ENCODE data around the gene NAT14. TPM values are rescaled to one million over a fixed set of nuclear protein-coding genes. Genes with fewer than 3 reads are reported as not detected.
"Not testable (repeated sequence)": the region's sequence is repeated elsewhere in the genome, so short reads cannot be mapped to it uniquely, and the experiment has no call there.

NAT14 gene
- total RNA-seq, 1 experiment from 2014 or later: 17.5 TPM

GRCh38 chr19:55529636-55530234 is 44.7 kb downstream of the NAT14 start:
- no peaks in the 10 kb centered on the region for H3K9me2 ChIP-seq (replicated peaks; ENCODE audit: low read length)
- no TSS peak for BruUV-seq (replicated peaks)
- no peaks in the 10 kb centered on the region for H3K36me3 ChIP-seq (ENCODE audit: low read depth, low read length)
- no peak for ATAC-seq
- no peaks in the 10 kb centered on the region for H4K20me1 ChIP-seq (ENCODE audit: low read length)
- ChIA-PET POLR2A (ENCODE audit: unreplicated experiment) (no interaction called here), CTCF (no interaction called here)
- H3K79me2 ChIP-seq (ENCODE audit: low read length): no peaks in the 10 kb centered on the region
- no peak for DNase-seq
- H3K27ac ChIP-seq (ENCODE audit: low read length): no peak overlapping the region
- H3K4me3 ChIP-seq (ENCODE audit: low read length): no peak overlapping the region
- peaks cover 12% of the 10 kb centered on the region; the same call in 1 of the 2 replicates for H3K4me1 ChIP-seq (ENCODE audit: insufficient read depth, low read length)
- H3F3A ChIP-seq (ENCODE audit: low read length, unreplicated experiment): no peaks in the 10 kb centered on the region
- H3K27me3 ChIP-seq (ENCODE audit: low read length): no peaks in the 10 kb centered on the region
- H3K9ac ChIP-seq (ENCODE audit: low read length): no peak overlapping the region
- H2AFZ ChIP-seq (ENCODE audit: low read length): no peak overlapping the region
- TF ChIP-seq EZH2phosphoT487 (IDR thresholded peaks at IDR 0.05; ENCODE audit: borderline replicate concordance, low read length) (no peak), EZH2 (IDR thresholded peaks at IDR 0.05; ENCODE audit: low read length, unreplicated experiment) (no peak), CTCF (conservative IDR thresholded peaks at IDR 0.05; ENCODE audit: low read depth, low read length) (no peak)
- no peaks in the 10 kb centered on the region for H3K9me3 ChIP-seq (ENCODE audit: low read length)
- intact Hi-C loops (cut with micrococcal nuclease): no loop called here
- H3K4me2 ChIP-seq (ENCODE audit: low read length): no peak overlapping the region

DNA sequence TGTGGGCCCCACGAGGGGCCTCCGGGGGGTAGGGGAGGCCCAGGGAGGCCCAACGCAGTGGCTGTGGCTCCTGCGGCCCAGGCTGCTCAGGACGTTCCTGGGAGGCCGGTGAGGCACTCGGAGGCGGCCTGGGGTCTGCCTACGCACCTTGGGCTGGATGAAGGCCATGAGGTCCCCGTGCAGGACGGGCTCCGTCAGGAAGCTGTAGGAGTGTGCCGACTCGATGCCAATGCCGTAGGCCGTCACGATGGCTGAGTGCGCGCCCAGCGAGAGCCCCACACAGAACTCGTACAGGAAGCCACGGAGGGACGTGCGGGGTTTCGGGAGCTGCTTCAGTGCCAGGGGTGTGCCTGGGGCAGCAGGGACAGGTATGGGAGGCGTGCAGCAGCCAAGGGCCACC is 46.0 kb downstream of the NAT14 start:
- POLR2A ChIA-PET (ENCODE audit: unreplicated experiment): no interaction called here
- DNase-seq (no peak), ATAC-seq (no peak)
- H3K4me2 ChIP-seq (ENCODE audit: low read length): no peak overlapping the region
- H3K36me3 ChIP-seq (ENCODE audit: low read depth, low read length): no peaks in the 10 kb centered on the region
- H3F3A ChIP-seq (ENCODE audit: low read length, unreplicated experiment): no peaks in the 10 kb centered on the region
- intact Hi-C loops (cut with micrococcal nuclease): no loop called here
- no peak overlapping the region for H3K27ac ChIP-seq (ENCODE audit: low read length)
- no peak overlapping the region for H3K9ac ChIP-seq (ENCODE audit: low read length)
- H3K4me3 ChIP-seq (ENCODE audit: low read length): no peak overlapping the region
- H3K4me1 ChIP-seq (ENCODE audit: insufficient read depth, low read length): peaks cover 8% of the 10 kb centered on the region; the same call in 1 of the 2 replicates
- H3K9me2 ChIP-seq (replicated peaks; ENCODE audit: low read length): no peaks in the 10 kb centered on the region
- H3K79me2 ChIP-seq (ENCODE audit: low read length): no peaks in the 10 kb centered on the region
- H3K27me3 ChIP-seq (ENCODE audit: low read length): no peaks in the 10 kb centered on the region
- TF ChIP-seq EZH2 (IDR thresholded peaks at IDR 0.05; ENCODE audit: low read length, unreplicated experiment) (no peak), CTCF (conservative IDR thresholded peaks at IDR 0.05; ENCODE audit: low read depth, low read length) (no peak), EZH2phosphoT487 (IDR thresholded peaks at IDR 0.05; ENCODE audit: borderline replicate concordance, low read length) (no peak)
- CTCF ChIA-PET: no interaction called here
- no TSS peak for BruUV-seq (replicated peaks)
- H3K9me3 ChIP-seq (ENCODE audit: low read length): no peaks in the 10 kb centered on the region
- H4K20me1 ChIP-seq (ENCODE audit: low read length): no peaks in the 10 kb centered on the region
- H2AFZ ChIP-seq (ENCODE audit: low read length): no peak overlapping the region

DNA sequence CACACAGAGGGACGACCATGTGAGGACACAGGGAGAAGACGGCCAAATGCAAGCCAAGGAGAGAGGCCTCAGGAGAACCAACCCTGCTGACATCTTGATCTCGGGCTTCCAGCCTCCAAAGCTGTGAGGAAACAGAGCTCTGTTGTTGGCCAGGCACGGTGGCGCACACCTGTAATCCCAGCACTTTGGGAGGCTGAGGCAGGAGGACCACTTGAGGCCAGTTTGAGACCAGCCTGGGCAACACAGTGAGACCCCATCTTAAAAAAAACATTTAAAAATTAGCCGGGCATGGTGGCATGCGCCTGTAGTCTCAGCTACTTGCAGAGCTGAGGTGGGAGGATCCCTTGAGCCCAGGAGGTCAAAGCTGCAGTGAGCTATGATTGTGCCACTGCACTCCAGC is 49.3 kb downstream of the NAT14 start:
- H3K27ac ChIP-seq (ENCODE audit: low read length); H4K20me1 ChIP-seq (ENCODE audit: low read length); BruUV-seq (replicated peaks); CTCF ChIA-PET; H3K27me3 ChIP-seq (ENCODE audit: low read length); H3K4me3 ChIP-seq (ENCODE audit: low read length); DNase-seq; intact Hi-C loops (cut with micrococcal nuclease); H3K36me3 ChIP-seq (ENCODE audit: low read depth, low read length); H3K9me3 ChIP-seq (ENCODE audit: low read length); H3K4me2 ChIP-seq (ENCODE audit: low read length); H3K79me2 ChIP-seq (ENCODE audit: low read length); POLR2A ChIA-PET (ENCODE audit: unreplicated experiment); H3F3A ChIP-seq (ENCODE audit: low read length, unreplicated experiment); H2AFZ ChIP-seq (ENCODE audit: low read length); ATAC-seq; H3K9me2 ChIP-seq (replicated peaks; ENCODE audit: low read length); H3K4me1 ChIP-seq (ENCODE audit: insufficient read depth, low read length); H3K9ac ChIP-seq (ENCODE audit: low read length): not testable (repeated sequence)

Measured in PC-3 (cell line).